Spleen (tissue), 11 donors: ENCODE data around the gene PDILT. TPM values are rescaled to one million over a fixed set of nuclear protein-coding genes. Genes with fewer than 3 reads are reported as not detected.

ENCODE experiments used
- DNase-seq: peaks from one replicate; pipeline ENCODE4 v3.0.0-alpha.2; 2020
- H3K27ac ChIP-seq, 8 donors: fragments of 200-600 bp; sonication (generic) in 7 of 8; 1 replicate in 4 of 8; 2 replicates in 4 of 8; pipeline versions ENCODE4 v1.5.0 to v1.8.0; 2016 to 2021; ENCODE audit warnings: inconsistent platforms in 4 of 8, mild to moderate bottlenecking in 4 of 8, moderate library complexity in 1 of 8
- H3K27me3 ChIP-seq, 7 donors: fragments of 200-600 bp; sonication (generic) in 6 of 7; replicated peaks in 1 of 7; 1 replicate in 4 of 7; 2 replicates in 3 of 7; pipeline versions ENCODE4 v1.5.0 to v1.8.0; 2016 to 2021; ENCODE audit warnings: inconsistent platforms in 3 of 7, mild to moderate bottlenecking in 1 of 7
- H3K36me3 ChIP-seq, 6 donors: fragments of 200-600 bp; sonication (generic) in 5 of 6; 1 replicate in 4 of 6; 2 replicates in 2 of 6; pipeline versions ENCODE4 v1.5.0 to v1.8.0; 2016 to 2021; ENCODE audit warnings: inconsistent platforms in 2 of 6
- H3K4me1 ChIP-seq, 6 donors: fragments of 200-600 bp; sonication (generic) in 5 of 6; 1 replicate in 3 of 6; 2 replicates in 3 of 6; pipeline versions ENCODE4 v1.5.0 to v1.8.0; 2016 to 2021; ENCODE audit warnings: inconsistent platforms in 3 of 6
- H3K4me3 ChIP-seq, 8 donors: fragments of 200-600 bp; sonication (generic) in 7 of 8; 1 replicate in 4 of 8; 2 replicates in 4 of 8; pipeline versions ENCODE4 v1.5.0 to v1.8.0; 2016 to 2021; ENCODE audit warnings: inconsistent platforms in 4 of 8, mild to moderate bottlenecking in 4 of 8, moderate library complexity in 2 of 8
- H3K9me3 ChIP-seq, 8 donors: fragments of 200-600 bp; sonication (generic) in 7 of 8; 1 replicate in 4 of 8; 2 replicates in 4 of 8; pipeline versions ENCODE4 v1.5.0 to v1.8.0; 2016 to 2021; ENCODE audit warnings: inconsistent platforms in 4 of 8
- POLR2A ChIP-seq, 3 donors: fragments of 450-650 bp; IDR thresholded peaks; one replicate each; pipeline ENCODE4 v1.5.1; 2017; ENCODE audit warnings: antibody characterized with exemption in 3 of 3, mild to moderate bottlenecking in 1 of 3
- POLR2AphosphoS5 ChIP-seq, 3 donors: sonication (generic); formaldehyde crosslinking; IDR thresholded peaks; one replicate each; pipeline ENCODE4 v1.5.1; 2017; ENCODE audit warnings: antibody characterized with exemption in 3 of 3
- WGBS, 5 donors: extraction: QIAGEN DNeasy Blood & Tissue Kit in 3 of 5; methylation state at CpG; one replicate each; pipeline versions ENCODE4 v1.1.5 to v1.1.7; 2013 to 2018; 5-methylcytosine and 5-hydroxymethylcytosine counted together
- intact Hi-C: fragments of 100-400 bp; cut with DNase I; formaldehyde crosslinking; loops from one replicate; pipeline ENCODE4 v1.15.0; 2023; ENCODE audit warnings: low total_unique reads
- polyA plus RNA-seq, 3 donors: library from polyadenylated mRNA; stranded (reverse); fragments of 200-250 nt; gene quantifications; one replicate each; pipeline ENCODE4 v1.2.1, GENCODE V29; 2013
- total RNA-seq, 7 donors: library from RNA; depleted of rRNA in 3 of 7; stranded (reverse); fragments of >200 nt in 3 of 7; fragmentation: NEBNext Ultra II Directional in 4 of 7; extraction: Animal tissue kit (Norgen Biotek cat#: 25700) in 4 of 7; gene quantifications; one replicate each; pipeline versions ENCODE4 v1.1.0 to v1.2.1, GENCODE V29; 2016 to 2021
- TF ChIP-seq, protein P1 (sequence below), 11 experiments: fragments of 200-600 bp in 7 of 11; fragments of 450-650 bp in 4 of 11; sonication (generic) in 4 of 11; IDR thresholded peaks in 8 of 11; conservative IDR thresholded peaks in 3 of 11; 1 replicate in 7 of 11; 2 replicates in 4 of 11; pipeline versions ENCODE4 v1.4.0 to v1.8.0; 2016 to 2021; ENCODE audit warnings: antibody characterized with exemption in 11 of 11, inconsistent platforms in 4 of 11, mild to moderate bottlenecking in 1 of 11
- donor health status: healthy with polysubstance abuse.
- donor health status: DM: no; HTN: no; CAD: no; lungs with moderate emphysema.
- donor health status: DM: no; HTN: no; CAD: no.
- donor health status: Bipolar disorder and iron deficiency.
- donor health status: healthy.
- donor health status: DM: no; HTN: no; CAD: no.
- donor health status: DM: yes; HTN: yes; CAD: no.

PDILT gene
- total and polyA plus RNA-seq, 10 donors = not detected

DNA sequence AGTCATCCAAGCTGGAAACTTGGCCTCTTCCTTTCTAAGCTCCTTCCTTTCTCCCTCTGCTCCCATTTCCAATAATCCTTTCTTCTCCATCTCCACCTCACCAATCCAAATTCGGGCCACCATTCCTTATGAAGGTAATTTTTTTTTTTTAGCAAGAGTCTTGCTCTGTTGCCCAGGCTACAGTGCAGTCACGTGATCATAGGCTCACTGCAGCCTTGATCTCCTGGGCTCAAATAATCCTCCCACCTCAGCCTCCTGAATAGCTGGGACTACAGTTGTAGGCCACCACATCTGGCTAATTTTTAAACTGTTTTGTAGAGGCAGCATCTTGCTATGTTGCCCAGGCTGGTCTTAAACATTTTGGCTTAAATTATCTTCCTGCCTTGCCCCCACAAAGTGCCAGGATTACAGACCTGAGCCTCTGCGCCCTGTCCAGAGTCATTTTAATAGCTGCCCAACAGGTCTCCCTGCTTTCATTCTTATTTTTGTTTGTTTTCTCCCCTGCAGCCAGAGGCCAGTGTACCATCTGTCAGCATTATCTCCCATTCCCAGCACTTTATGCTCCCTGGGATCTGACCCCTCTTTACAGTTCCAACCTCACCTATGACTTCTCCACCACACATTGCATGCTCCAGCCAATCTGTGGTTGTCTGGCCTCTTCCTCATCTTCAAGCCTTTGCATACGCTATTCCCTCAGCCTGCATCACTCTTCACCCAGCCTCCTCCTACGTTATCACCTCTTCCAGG lies 75.0 kb downstream of the PDILT start:
- intact Hi-C loops = no loop called here
- 71 to 83% (median 73%) methylated on average over 5 of the region's 5 CpGs for WGBS, 5 donors
- no peak for DNase-seq
- Histone ChIP-seq H3K27me3 (peaks cover 0 to 11% (median 0%) of the 10 kb centered on the region in 7 donors), H3K4me3 (no peak overlapping the region), H3K9me3 (no peaks in the 10 kb centered on the region), H3K36me3 (no peaks in the 10 kb centered on the region), H3K4me1 (no peaks in the 10 kb centered on the region), H3K27ac (no peak overlapping the region)
- TF ChIP-seq POLR2A (IDR thresholded peaks at IDR 0.05) (no peak), POLR2AphosphoS5 (IDR thresholded peaks at IDR 0.05) (no peak)
- TF ChIP-seq, protein P1, sequence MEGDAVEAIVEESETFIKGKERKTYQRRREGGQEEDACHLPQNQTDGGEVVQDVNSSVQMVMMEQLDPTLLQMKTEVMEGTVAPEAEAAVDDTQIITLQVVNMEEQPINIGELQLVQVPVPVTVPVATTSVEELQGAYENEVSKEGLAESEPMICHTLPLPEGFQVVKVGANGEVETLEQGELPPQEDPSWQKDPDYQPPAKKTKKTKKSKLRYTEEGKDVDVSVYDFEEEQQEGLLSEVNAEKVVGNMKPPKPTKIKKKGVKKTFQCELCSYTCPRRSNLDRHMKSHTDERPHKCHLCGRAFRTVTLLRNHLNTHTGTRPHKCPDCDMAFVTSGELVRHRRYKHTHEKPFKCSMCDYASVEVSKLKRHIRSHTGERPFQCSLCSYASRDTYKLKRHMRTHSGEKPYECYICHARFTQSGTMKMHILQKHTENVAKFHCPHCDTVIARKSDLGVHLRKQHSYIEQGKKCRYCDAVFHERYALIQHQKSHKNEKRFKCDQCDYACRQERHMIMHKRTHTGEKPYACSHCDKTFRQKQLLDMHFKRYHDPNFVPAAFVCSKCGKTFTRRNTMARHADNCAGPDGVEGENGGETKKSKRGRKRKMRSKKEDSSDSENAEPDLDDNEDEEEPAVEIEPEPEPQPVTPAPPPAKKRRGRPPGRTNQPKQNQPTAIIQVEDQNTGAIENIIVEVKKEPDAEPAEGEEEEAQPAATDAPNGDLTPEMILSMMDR (IDR thresholded peaks at IDR 0.05 in 8 of 11, conservative IDR thresholded peaks at IDR 0.05 in 3 of 11) = no peak

DNA sequence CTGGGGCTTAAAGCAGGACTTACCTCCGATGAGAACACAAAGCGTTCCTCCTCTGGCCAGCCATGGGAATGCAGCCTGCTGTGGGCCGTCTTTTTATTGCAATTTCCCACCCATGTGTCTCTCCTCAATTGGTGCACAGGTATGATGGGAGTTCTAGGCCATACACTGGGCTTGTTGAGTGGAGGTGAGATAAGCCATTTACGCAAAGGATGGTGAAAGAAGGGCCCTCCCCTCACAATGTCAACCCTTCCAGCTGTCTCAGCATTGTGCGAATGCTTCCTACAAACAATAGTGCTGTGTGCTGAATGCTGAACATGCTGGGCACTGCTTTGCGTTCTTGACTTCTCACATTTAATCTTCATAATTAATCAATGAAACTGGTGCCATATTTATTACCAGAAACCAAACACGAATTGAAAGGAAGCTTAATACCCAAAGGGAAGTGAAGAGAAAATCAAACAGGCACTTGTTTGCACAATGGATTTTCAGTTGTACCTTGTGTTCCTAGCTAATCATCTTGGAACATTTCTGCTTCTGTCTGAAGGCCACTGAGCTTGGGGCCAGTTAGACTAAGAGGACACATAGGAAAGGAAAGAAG lies 77.0 kb downstream of the PDILT start, which contains the start of gene GP2:
GP2 (minus strand) TSS at position 70 of the 598 bp plus-strand sequence. CDS start 1,082 bp downstream, outside the sequence.
- intact Hi-C loops = no loop called here
- H3K4me3 ChIP-seq = no peak within 1 kb of the TSS
- H3K27me3 ChIP-seq = peaks cover 0 to 12% (median 0%) of the 10 kb centered on the region in 7 donors
- no peaks in the 10 kb centered on the region for H3K9me3 ChIP-seq
- WGBS, 5 donors = 76 to 84% (median 78%) methylated on average over 7 of the region's 7 CpGs
- DNase-seq = no peak
- TF ChIP-seq, protein P1 (IDR thresholded peaks at IDR 0.05 in 8 of 11, conservative IDR thresholded peaks at IDR 0.05 in 3 of 11) = no peak
- TF ChIP-seq POLR2AphosphoS5 (IDR thresholded peaks at IDR 0.05) (no peak), POLR2A (IDR thresholded peaks at IDR 0.05) (no peak)
- no peak within 1 kb of the TSS for H3K27ac ChIP-seq
- H3K4me1 ChIP-seq = no peaks in the 10 kb centered on the region
- H3K36me3 ChIP-seq = no peaks in the 10 kb centered on the region

DNA sequence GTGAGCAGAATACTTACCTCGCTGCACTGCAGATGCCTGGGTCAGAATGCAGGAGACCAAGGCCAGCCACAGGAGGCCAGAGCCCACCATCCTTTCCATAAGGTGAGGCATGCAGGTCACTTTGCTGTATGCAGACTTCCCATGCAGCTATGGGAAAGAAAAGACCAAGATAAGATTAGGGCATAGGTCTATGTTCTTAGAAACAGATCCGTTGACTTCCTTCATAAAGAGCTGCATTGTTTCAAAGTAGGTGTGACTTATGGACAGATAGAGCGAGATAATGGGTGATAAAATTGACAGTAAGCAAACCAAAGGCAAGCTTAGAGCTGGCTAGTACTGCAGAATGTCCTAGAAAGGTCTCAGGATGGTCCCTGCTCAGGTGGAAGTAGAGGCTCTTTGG lies 78.2 kb downstream of the PDILT start:
- no peaks in the 10 kb centered on the region for H3K4me1 ChIP-seq
- 60 to 77% (median 68%) methylated on average over 3 of the region's 3 CpGs for WGBS, 5 donors
- TF ChIP-seq POLR2AphosphoS5 (IDR thresholded peaks at IDR 0.05) (no peak), POLR2A (IDR thresholded peaks at IDR 0.05) (no peak)
- TF ChIP-seq, protein P1 (IDR thresholded peaks at IDR 0.05 in 8 of 11, conservative IDR thresholded peaks at IDR 0.05 in 3 of 11) = no peak
- no peaks in the 10 kb centered on the region for H3K36me3 ChIP-seq
- intact Hi-C loops = no loop called here
- H3K27ac ChIP-seq = no peak overlapping the region
- peaks cover 0 to 12% (median 0%) of the 10 kb centered on the region in 7 donors for H3K27me3 ChIP-seq
- no peaks in the 10 kb centered on the region for H3K9me3 ChIP-seq
- H3K4me3 ChIP-seq = no peak overlapping the region
- DNase-seq = no peak

DNA sequence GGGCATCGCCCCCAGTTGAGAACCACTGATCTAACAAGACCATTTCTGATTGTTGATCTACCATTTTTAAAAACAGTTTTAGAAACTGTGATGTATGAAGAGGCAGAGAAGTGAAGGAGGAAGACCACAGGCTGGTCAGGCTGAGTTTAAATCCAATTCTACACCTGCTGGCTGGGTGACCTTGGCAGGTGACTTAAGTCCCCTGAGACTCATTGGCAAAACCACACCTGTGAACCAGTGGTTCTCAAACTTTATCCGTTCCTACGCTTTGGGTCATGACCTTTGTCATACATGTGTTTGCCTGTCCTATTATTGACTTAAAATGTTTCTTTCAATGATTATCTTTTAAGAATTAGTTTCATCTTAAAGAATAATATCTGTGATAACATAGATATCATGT lies 79.5 kb downstream of the PDILT start:
- intact Hi-C loops = no loop called here

More for the DNA sequence above, 79.5 kb downstream of the PDILT start:
- Histone ChIP-seq H3K9me3 (no peaks in the 10 kb centered on the region), H3K27ac (no peak overlapping the region), H3K36me3 (no peaks in the 10 kb centered on the region), H3K27me3 (peaks cover 0 to 12% (median 0%) of the 10 kb centered on the region in 7 donors), H3K4me1 (no peaks in the 10 kb centered on the region), H3K4me3 (no peak overlapping the region)
- WGBS, 5 donors = 41 to 72% (median 57%) methylated on average over 3 of the region's 3 CpGs
- TF ChIP-seq, protein P1 (IDR thresholded peaks at IDR 0.05 in 8 of 11, conservative IDR thresholded peaks at IDR 0.05 in 3 of 11) = no peak
- no peak for TF ChIP-seq POLR2A (IDR thresholded peaks at IDR 0.05)
- no peak for TF ChIP-seq POLR2AphosphoS5 (IDR thresholded peaks at IDR 0.05)
- DNase-seq = no peak
